WTC11 (cell line): ENCODE data around the gene MALT1. TPM values are rescaled to one million over a fixed set of nuclear protein-coding genes. Genes with fewer than 3 reads are reported as not detected.

Source experiments
- ATAC-seq: fragments of 200-7000 bp; cut with Tn5 transposase; 2 replicates; pipeline ENCODE4 v1.10.0; 2021; ENCODE audit warnings: mild to moderate bottlenecking, moderate library complexity
- CTCF ChIA-PET: fragments of 300-600 bp; sonication (Branson Sonifier 250); formaldehyde crosslinking; loops from one replicate; lab custom pipeline; 2021; ENCODE audit warnings: antibody characterized with exemption; lab: Charles Lee
- POLR2A ChIA-PET: fragments of 350-600 bp; sonication (Branson Sonifier 250); formaldehyde crosslinking; loops from one replicate; lab custom pipeline; 2021; ENCODE audit warnings: antibody characterized with exemption; lab: Charles Lee
- DNase-seq: peaks from one replicate; pipeline ENCODE4 v3.0.0; 2021; ENCODE audit warnings: low spot score
- H3K27ac Mint-ChIP-seq: 2 replicates; pipeline ENCODE4 v1.8.0; 2021; ENCODE audit warnings: mixed read lengths
- H3K27me3 Mint-ChIP-seq: 2 replicates; pipeline ENCODE4 v1.8.0; 2021; ENCODE audit warnings: low read depth, mild to moderate bottlenecking, moderate library complexity, mixed read lengths
- H3K36me3 Mint-ChIP-seq: 2 replicates; pipeline ENCODE4 v1.8.0; 2021; ENCODE audit warnings: mixed read lengths
- H3K4me1 Mint-ChIP-seq: 2 replicates; pipeline ENCODE4 v1.8.0; 2022; ENCODE audit warnings: mixed read lengths
- H3K4me3 Mint-ChIP-seq: 2 replicates; pipeline ENCODE4 v1.8.0; 2021; ENCODE audit warnings: mild to moderate bottlenecking, moderate library complexity, mixed read lengths
- H3K9me3 Mint-ChIP-seq: 2 replicates; pipeline ENCODE4 v1.8.0; 2021; ENCODE audit warnings: mixed read lengths
- ATF1 ChIP-seq: sonication (generic); formaldehyde crosslinking; IDR thresholded peaks from 2 replicates; pipeline ENCODE4 v1.8.1; 2023; ENCODE audit warnings: mild to moderate bottlenecking, moderate library complexity, missing genetic modification reagents
- CDX4 ChIP-seq: fragments of 250-450 bp; sonication (Bioruptor Pico); IDR thresholded peaks from 2 replicates; pipeline ENCODE4 v1.9.0; 2021; ENCODE audit warnings: moderate library complexity, mild to moderate bottlenecking, inconsistent platforms, borderline replicate concordance
- E2F5 ChIP-seq: sonication (generic); formaldehyde crosslinking; IDR thresholded peaks from 2 replicates; pipeline ENCODE4 v1.8.1; 2022; ENCODE audit warnings: mild to moderate bottlenecking, moderate library complexity, missing genetic modification reagents
- EMX1 ChIP-seq: fragments of 250-450 bp; sonication (Bioruptor Pico); IDR thresholded peaks from 2 replicates; pipeline ENCODE4 v1.8.0; 2021; ENCODE audit warnings: mild to moderate bottlenecking
- ERG ChIP-seq: fragments of 250-450 bp; sonication (Bioruptor Pico); IDR thresholded peaks from 2 replicates; pipeline ENCODE4 v1.8.0; 2021; ENCODE audit warnings: mild to moderate bottlenecking
- ESRRA ChIP-seq: sonication (generic); formaldehyde crosslinking; IDR thresholded peaks from 2 replicates; pipeline ENCODE4 v1.8.1; 2022; ENCODE audit warnings: mild to moderate bottlenecking, missing genetic modification reagents, borderline replicate concordance
- IRF2 ChIP-seq: sonication (generic); formaldehyde crosslinking; IDR thresholded peaks from 2 replicates; pipeline ENCODE4 v1.8.0; 2022; ENCODE audit warnings: low read depth, missing genetic modification reagents, borderline replicate concordance
- MAX ChIP-seq: sonication (generic); formaldehyde crosslinking; IDR thresholded peaks from 2 replicates; pipeline ENCODE4 v1.8.0; 2022; ENCODE audit warnings: mild to moderate bottlenecking, missing genetic modification reagents
- MYBL2 ChIP-seq: sonication (generic); formaldehyde crosslinking; IDR thresholded peaks from 2 replicates; pipeline ENCODE4 v1.8.1; 2023; ENCODE audit warnings: mild to moderate bottlenecking, moderate library complexity, missing genetic modification reagents
- PREB ChIP-seq: sonication (generic); formaldehyde crosslinking; IDR thresholded peaks from 2 replicates; pipeline ENCODE4 v1.8.1; 2022; ENCODE audit warnings: mild to moderate bottlenecking, missing genetic modification reagents, moderate library complexity, borderline replicate concordance
- SOX15 ChIP-seq: fragments of 250-450 bp; sonication (Bioruptor Pico); IDR thresholded peaks from 2 replicates; pipeline ENCODE4 v1.9.0; 2021; ENCODE audit warnings: mild to moderate bottlenecking
- TCF7 ChIP-seq: sonication (generic); formaldehyde crosslinking; IDR thresholded peaks from 2 replicates; pipeline ENCODE4 v1.8.0; 2022; ENCODE audit warnings: mild to moderate bottlenecking, low read depth, missing genetic modification reagents, moderate library complexity
- ZNF219 ChIP-seq: sonication (generic); formaldehyde crosslinking; IDR thresholded peaks from 2 replicates; pipeline ENCODE4 v1.8.0; 2023; ENCODE audit warnings: missing genetic modification reagents, mild to moderate bottlenecking, borderline replicate concordance
- ZNF232 ChIP-seq: sonication (generic); formaldehyde crosslinking; IDR thresholded peaks from 2 replicates; pipeline ENCODE4 v1.8.0; 2022; ENCODE audit warnings: mild to moderate bottlenecking, missing genetic modification reagents
- ZNF512 ChIP-seq: sonication (generic); formaldehyde crosslinking; IDR thresholded peaks from 2 replicates; pipeline ENCODE4 v1.8.1; 2022; ENCODE audit warnings: missing genetic modification reagents, borderline replicate concordance
- ZNF532 ChIP-seq: fragments of 250-450 bp; sonication (Bioruptor Pico); IDR thresholded peaks from 2 replicates; pipeline ENCODE4 v1.9.0; 2021; ENCODE audit warnings: mild to moderate bottlenecking, borderline replicate concordance
- total RNA-seq: library from RNA; stranded (reverse); gene quantifications from 3 replicates; pipeline ENCODE4 v1.2.3, GENCODE V29; 2021

The MALT1 gene
- total RNA-seq, 1 experiment from 2014 or later: 13.2 TPM

- no peak for ATAC-seq
- Mint-ChIP-seq H3K9me3 (no peaks in the 10 kb centered on the region), H3K27ac (no peak overlapping the region)
- POLR2A ChIA-PET: no interaction called here
- TF ChIP-seq ERG (CRISPR knock-in tag) (no peak), CDX4 (CRISPR knock-in tag) (no peak), IRF2 (CRISPR knock-in tag) (no peak), E2F5 (CRISPR knock-in tag) (no peak), MAX (CRISPR knock-in tag) (no peak), ZNF512 (CRISPR knock-in tag) (no peak), MYBL2 (CRISPR knock-in tag) (no peak), PREB (CRISPR knock-in tag) (no peak), ZNF532 (CRISPR knock-in tag) (no peak), ZNF219 (CRISPR knock-in tag) (no peak)
- TF ChIP-seq, all 79 proteins: peak for 0
- Mint-ChIP-seq H3K27me3 (no peaks in the 10 kb centered on the region), H3K36me3 (no peaks in the 10 kb centered on the region), H3K4me1 (peaks cover 11% of the 10 kb centered on the region), H3K4me3 (no peak overlapping the region)
- CTCF ChIA-PET: no interaction called here
- no peak for DNase-seq
These were observed 90.1 kb downstream of the MALT1 start for GRCh38 chr18:58761241-58761969.

GRCh38 chr18:58761970-58762780 lies 90.9 kb downstream of the MALT1 start:
- Mint-ChIP-seq H3K36me3 (no peaks in the 10 kb centered on the region), H3K9me3 (no peaks in the 10 kb centered on the region), H3K27me3 (no peaks in the 10 kb centered on the region; the same call in 1 of the 2 replicates), H3K4me1 (peaks cover 11% of the 10 kb centered on the region), H3K4me3 (no peak overlapping the region), H3K27ac (no peak overlapping the region)
- DNase-seq: no peak
- TF ChIP-seq ATF1 (CRISPR knock-in tag) (no peak), SOX15 (CRISPR knock-in tag) (no peak), EMX1 (CRISPR knock-in tag) (no peak), IRF2 (CRISPR knock-in tag) (no peak), ZNF232 (CRISPR knock-in tag) (no peak), ESRRA (CRISPR knock-in tag) (no peak), TCF7 (no peak)
- no peak for ATAC-seq
- CTCF ChIA-PET: interaction anchor here (0.8 to 5.1 kb wide), 7 partner anchors 90 to 302 kb away, joined by 3 to 144 read pairs (median 43); partner anchors contain the start of gene MALT1
- POLR2A ChIA-PET: interaction anchor here (2.0 kb wide), 1 partner anchor 228 kb away, joined by 4 read pairs; no protein-coding TSS in a partner anchor
